ENCODE measurements around the gene EHMT1.
"Not testable (repeated sequence)": the region's sequence is repeated elsewhere in the genome, so short reads cannot be mapped to it uniquely, and the experiment has no call there.

The EHMT1 gene

GRCh38 chr9:137694962-137695875 is 76.4 kb downstream of the EHMT1 start:
- no peak for DNase-seq

GRCh38 chr9:137696136-137696925 is 77.5 kb downstream of the EHMT1 start:
- DNase-seq = no peak

- DNase-seq = no peak
Measured at GRCh38 chr9:137697193-137697592, 78.4 kb downstream of the EHMT1 start.

- DNase-seq = no peak
Measured at GRCh38 chr9:137697832-137698231, 79.0 kb downstream of the EHMT1 start.

GRCh38 chr9:137700911-137701310 is 82.1 kb downstream of the EHMT1 start:
- no peak for DNase-seq

- no peak for DNase-seq
Measured at GRCh38 chr9:137702615-137703379, 84.0 kb downstream of the EHMT1 start.

GRCh38 chr9:137703842-137704508 is 85.2 kb downstream of the EHMT1 start:
- no peak for DNase-seq

- no peak for DNase-seq
Measured at GRCh38 chr9:137705443-137705863, 86.6 kb downstream of the EHMT1 start.

GRCh38 chr9:137705906-137706305 is 87.1 kb downstream of the EHMT1 start:
- no peak for DNase-seq

GRCh38 chr9:137707361-137707760 is 88.6 kb downstream of the EHMT1 start:
- DNase-seq = no peak

- no peak for DNase-seq
Measured at GRCh38 chr9:137708590-137709284, 89.9 kb downstream of the EHMT1 start.

- no peak for DNase-seq
Measured at GRCh38 chr9:137709411-137710101, 90.8 kb downstream of the EHMT1 start.

GRCh38 chr9:137710704-137711103 is 91.9 kb downstream of the EHMT1 start:
- no peak for DNase-seq

- DNase-seq = no peak
Measured at GRCh38 chr9:137711678-137712105, 92.9 kb downstream of the EHMT1 start.

- no peak for DNase-seq
Measured at GRCh38 chr9:137715321-137715720, 96.5 kb downstream of the EHMT1 start.

- DNase-seq = not testable (repeated sequence)
Measured at GRCh38 chr9:137715866-137716693, 97.3 kb downstream of the EHMT1 start.

GRCh38 chr9:137716694-137717287 is 98.0 kb downstream of the EHMT1 start:
- no peak for DNase-seq

- no peak for DNase-seq
Measured at GRCh38 chr9:137717776-137718327, 99.0 kb downstream of the EHMT1 start.

GRCh38 chr9:137719194-137719593 is 100.4 kb downstream of the EHMT1 start:
- no peak for DNase-seq
